Measurements from ENCODE around the gene BRI3.

DNA sequence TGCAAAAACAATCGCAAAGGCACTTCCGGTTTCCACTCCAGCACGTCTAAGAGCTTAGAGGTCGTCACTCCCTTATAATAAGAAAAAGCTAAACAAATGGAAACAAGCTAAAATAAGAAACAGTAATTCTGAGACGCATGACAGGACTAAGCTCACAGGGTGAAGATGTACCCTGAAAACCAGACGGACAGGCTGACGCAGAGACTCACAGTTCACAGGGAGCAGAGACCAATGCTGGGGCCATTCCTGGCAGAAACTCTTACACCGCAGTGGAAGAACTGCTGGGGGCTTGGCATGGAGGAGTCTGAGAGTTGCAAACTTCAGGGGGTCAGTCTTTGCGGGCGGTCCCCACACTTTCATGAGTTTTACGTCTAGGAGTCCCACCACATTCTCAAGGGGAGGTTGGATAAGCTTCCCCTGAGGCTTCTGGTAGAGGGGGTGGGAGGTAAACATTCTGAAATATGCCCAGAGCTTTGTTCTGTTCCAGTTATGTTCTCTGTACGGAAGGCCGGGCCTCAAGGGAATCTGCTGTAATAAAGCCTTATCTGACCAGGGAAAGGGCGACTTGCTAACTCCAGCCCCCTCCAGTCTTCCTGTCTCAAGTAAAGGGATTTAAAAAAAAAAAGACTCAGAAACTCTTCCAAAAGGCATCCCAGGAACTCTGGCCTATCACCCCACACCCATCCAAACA is 47.8 kb downstream of the BRI3 start:
- TF ChIP-seq, protein P1, sequence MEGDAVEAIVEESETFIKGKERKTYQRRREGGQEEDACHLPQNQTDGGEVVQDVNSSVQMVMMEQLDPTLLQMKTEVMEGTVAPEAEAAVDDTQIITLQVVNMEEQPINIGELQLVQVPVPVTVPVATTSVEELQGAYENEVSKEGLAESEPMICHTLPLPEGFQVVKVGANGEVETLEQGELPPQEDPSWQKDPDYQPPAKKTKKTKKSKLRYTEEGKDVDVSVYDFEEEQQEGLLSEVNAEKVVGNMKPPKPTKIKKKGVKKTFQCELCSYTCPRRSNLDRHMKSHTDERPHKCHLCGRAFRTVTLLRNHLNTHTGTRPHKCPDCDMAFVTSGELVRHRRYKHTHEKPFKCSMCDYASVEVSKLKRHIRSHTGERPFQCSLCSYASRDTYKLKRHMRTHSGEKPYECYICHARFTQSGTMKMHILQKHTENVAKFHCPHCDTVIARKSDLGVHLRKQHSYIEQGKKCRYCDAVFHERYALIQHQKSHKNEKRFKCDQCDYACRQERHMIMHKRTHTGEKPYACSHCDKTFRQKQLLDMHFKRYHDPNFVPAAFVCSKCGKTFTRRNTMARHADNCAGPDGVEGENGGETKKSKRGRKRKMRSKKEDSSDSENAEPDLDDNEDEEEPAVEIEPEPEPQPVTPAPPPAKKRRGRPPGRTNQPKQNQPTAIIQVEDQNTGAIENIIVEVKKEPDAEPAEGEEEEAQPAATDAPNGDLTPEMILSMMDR (IDR thresholded peaks at IDR 0.05), result no peak
- TF ChIP-seq POLR2A (IDR thresholded peaks at IDR 0.05), result no peak

Data from heart left ventricle (tissue), 13 donors.